HG03039 (cell line): ENCODE measurements around the gene LCMT2.

Experiments used
- ATAC-seq: cut with Tn5 transposase; IDR thresholded peaks from one replicate; pipeline ENCODE4 v1.9.1; 2021; ENCODE audit warnings: mild to moderate bottlenecking, moderate library complexity; ENCODE audit not compliant: unreplicated experiment

Gene LCMT2, protein sequence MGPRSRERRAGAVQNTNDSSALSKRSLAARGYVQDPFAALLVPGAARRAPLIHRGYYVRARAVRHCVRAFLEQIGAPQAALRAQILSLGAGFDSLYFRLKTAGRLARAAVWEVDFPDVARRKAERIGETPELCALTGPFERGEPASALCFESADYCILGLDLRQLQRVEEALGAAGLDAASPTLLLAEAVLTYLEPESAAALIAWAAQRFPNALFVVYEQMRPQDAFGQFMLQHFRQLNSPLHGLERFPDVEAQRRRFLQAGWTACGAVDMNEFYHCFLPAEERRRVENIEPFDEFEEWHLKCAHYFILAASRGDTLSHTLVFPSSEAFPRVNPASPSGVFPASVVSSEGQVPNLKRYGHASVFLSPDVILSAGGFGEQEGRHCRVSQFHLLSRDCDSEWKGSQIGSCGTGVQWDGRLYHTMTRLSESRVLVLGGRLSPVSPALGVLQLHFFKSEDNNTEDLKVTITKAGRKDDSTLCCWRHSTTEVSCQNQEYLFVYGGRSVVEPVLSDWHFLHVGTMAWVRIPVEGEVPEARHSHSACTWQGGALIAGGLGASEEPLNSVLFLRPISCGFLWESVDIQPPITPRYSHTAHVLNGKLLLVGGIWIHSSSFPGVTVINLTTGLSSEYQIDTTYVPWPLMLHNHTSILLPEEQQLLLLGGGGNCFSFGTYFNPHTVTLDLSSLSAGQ

DNA sequence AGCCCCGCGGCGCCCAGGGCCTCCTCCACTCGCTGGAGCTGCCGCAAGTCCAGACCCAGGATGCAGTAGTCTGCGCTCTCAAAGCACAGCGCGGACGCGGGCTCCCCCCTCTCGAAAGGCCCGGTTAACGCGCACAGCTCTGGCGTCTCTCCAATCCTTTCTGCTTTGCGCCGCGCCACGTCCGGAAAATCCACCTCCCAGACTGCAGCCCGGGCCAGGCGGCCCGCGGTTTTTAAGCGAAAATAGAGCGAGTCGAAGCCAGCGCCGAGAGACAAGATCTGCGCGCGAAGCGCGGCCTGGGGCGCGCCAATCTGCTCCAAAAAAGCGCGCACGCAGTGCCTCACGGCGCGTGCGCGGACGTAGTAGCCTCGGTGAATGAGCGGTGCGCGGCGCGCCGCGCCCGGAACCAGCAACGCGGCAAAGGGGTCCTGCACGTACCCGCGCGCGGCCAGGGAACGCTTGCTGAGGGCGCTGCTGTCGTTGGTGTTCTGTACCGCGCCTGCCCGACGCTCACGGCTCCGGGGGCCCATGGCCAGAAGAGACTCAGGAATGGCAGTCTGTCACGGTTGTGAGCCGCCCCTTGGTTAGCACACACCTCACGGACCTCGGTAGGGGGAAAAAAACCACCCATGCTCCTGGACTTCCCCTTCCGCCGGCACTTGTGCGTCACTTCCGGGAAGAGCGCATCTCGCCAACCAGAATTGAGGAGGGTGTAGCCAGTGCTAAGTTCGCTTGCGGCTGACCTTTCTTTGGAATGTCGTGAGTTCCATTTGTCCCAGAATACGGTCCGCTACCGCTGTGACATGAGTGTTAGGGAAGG lies at the start of gene LCMT2:
Gene LCMT2 (minus strand): TSS at position 614 of the 820 bp plus-strand sequence. CDS start 84 bp downstream, at position 530.
- ATAC-seq = peak; percentile 71

DNA sequence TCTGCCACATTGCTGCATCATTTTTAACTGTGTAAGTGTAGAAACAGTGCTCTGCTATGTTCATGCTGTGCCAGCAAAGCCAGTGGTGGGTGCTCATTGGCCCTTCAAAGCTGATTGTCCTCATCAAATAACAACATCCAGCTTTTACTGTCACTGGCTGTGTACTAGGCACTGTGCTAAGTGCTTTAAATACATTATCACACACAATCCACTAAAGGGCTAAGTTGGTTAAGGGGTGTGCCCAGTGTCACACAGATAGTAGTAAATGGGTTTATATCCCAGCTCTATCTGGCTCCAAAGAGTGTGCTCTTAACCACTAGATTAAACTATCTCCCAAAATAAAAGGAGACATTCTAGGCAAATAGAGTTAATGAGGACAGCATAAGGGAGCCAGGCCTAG lies 48.2 kb upstream of the LCMT2 start:
- ATAC-seq = no peak

DNA sequence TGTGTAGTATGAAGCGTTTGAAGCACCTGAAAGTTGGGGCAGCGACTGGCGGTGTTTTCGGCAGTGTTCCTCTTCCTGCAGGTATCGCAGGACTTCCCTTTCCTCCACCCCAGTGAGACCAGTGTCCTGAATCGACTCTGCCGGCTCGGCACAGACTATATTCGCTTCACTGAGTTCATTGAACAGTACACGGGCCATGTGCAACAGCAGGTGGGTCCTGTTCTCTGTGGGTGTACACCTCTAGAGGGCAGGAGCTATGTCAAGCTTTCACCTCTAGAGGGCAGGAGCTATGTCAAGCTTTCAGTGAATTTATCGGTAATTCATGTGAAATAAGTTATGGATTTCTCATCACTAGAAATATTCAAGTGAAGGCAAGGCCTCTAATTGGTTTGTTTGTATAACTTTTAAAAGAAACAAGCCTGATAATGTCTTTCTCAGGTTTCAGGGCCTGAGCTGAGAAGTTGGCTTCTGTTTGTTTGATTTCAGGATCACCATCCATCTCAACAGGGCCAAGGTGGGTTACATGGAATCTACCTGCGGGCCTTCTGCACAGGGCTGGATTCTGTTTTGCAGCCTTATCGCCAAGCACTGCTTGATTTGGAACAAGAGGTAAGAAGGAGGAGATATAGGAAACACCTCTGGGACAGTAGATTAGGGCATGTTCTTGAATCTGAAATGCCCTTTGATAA lies 45.8 kb upstream of the LCMT2 start:
- ATAC-seq = no peak

DNA sequence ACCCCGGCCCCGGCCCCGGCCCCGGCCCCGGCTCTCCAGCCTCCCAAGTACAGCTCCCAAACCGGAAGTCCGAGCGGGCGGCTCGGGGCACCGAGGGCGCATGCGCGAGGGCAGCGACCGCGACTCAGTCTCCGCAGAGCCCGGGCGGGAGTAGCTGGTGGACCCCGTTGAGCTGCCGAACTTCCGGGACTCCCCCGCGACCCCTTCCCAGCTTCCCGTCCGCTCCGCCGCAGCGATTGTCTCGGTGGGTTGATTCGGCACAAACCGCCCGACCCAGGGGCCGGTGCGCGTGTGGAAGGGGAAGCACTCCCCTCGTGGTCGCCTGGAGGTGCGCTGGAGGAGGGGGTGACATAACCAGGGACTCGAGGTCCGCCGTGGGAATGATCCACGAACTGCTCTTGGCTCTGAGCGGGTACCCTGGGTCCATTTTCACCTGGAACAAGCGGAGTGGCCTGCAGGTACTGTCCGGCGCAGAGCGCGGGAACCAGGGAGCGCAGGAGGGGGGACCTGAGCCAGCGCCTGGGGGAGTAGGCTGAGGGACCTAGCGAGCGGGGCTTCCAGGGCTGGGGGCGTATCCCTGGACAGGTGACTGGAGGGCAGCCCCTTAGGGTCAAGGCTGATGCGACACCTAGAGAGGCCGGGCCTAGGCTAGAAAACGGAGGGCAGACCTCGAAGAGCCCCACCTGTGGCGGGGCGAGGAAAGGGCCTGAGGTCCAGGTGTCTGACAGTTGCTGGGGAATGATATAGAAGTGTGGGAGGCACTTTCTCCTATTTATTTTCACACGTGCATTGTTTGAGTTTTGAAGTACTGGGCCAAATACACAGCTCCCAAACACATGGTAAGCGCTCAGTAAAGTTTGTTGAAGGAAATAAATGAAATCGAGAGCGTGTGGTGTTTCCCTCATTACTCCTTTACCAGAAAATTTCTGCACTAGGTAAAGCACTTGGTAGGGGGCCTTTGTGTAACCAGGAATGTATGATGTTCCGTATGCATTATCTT lies 40.9 kb upstream of the LCMT2 start, which contains the start of the genes TUBGCP4 and ZSCAN29:
Gene TUBGCP4 (plus strand): TSS at position 127 of the 1,000 bp plus-strand sequence. CDS start 254 bp downstream, at position 381.
Gene ZSCAN29 (minus strand): TSS at position 69 of the 1,000 bp plus-strand sequence. CDS start 1,130 bp downstream, outside the sequence.
- ATAC-seq = peak; percentile 74

DNA sequence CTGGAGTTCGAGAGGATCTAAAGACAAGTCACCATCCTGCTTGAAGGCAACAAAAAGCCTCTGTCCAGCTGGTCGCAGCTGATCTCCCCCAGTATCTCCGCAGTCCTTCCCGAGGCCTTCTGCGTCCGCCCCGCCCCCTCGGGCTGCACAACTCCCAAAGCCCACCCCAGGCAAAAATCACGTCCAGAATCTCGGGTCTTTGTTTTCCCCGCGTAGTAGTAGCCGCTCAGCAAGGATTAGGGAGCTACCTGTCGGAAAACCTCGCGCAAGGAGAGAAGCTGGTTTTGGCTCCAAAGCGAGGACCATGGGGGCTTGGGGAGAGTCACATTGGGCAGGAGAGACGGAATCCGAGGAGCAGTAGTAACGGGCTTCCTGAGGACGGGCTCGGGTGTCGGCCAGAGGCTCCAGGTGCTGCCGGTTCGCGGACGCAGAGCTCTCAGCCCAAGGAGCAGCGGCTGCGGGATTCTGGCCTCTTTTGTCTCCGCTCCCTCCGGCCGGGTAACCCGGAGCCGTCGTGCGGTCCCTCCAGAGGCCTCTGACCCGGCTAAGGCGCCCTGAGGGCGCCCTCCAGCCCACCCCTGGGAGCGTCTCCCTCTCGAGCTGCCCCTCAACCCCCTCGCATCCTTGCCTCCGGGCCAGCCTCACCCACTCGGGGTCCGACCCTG lies 40.1 kb upstream of the LCMT2 start:
- peak; percentile 14 for ATAC-seq

DNA sequence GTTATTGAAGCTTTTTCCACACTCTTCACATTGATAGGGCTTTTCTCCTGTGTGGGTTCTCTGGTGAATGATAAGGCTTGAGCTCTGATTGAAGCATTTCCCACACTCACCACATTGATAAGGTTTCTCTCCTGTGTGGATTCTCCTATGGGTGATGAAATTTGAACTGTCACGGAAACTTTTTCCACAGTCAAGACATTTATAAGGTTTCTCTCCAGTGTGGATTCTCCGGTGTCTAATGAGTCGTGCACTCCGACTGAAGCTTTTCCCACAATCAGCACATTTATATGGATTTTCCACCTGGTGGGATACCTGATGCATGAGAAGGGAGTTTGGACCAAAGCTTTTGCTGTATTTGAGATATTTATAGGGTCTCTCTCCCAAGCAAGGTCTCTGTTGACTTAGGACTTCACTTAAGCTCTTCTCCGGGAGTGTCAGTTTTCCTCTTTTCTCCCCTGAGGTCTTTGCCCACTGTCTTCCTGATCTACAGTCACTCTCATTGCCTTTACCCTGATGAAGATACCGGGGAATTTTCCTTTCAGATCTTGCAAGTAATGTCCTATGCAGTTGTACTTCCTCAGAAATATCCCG lies 31.0 kb upstream of the LCMT2 start:
- no peak for ATAC-seq

DNA sequence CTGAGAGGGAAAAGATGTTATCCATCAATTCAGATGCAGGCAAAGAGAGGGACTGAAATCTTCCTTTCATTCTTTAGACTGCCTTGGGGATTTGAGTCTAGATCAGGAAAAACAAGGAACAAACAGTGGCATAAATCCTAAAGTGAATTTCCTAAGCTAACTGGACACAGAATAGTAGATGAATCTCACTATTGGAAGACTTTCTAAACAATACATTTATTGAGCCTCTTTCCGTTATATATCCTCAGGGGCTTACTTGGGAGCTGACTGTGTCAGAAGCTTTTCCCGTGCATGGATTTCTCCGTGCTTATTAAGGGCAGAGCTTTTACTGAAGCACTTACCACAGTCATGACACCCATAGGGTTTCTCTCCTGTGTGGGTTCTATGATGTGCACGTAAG lies 30.4 kb upstream of the LCMT2 start:
- ATAC-seq = no peak

DNA sequence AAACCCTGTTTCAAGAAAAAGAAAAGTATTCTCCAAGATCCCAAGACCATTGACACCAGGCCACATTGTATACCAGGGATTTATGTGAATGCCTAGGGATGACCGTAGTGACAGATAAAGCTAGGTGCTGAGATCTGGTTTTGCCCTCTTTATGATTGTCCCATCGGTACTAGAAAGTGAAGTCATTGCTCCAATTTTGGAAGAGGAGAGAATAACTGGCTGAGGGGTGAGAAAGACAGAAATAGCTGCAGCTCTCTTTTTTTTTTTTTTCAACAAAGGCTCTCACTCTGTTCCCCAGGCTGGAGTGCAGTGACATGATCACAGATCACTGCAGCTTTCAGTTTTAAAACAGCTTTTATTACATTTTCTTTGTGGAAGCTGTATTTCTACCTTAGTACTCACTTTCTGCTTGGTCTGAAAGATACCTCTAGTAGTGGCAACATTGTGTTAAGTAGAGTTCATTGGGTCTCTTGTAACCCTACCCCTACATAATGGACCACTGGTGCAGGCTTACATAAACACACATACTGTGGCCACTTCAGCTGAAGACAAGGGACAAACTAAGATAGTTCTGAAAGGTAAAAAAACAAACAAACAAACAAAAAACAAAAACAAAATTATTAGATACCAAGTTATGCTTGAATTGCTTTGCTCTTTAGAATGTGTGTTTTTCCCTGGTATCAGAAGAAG lies 22.5 kb upstream of the LCMT2 start:
- ATAC-seq = no peak

DNA sequence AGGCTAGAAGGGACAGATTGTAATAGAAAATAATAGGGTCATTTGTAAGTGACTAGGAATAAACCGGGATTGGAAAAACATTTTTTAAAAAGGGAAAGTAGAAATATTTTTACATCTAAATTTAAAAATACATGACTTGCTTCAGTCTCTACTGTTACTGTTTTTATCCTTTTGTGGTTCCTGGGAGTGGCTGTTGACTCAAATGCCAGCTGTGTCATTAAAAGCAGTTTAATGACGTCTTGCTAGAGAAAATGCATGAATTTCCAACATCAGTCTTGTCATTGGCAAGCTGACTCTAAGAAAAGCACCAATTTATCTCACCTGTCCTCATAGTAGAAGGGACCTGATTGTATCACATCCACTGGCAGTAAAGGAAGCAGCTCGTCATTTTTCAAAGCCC lies 16.7 kb upstream of the LCMT2 start:
- ATAC-seq = no peak

DNA sequence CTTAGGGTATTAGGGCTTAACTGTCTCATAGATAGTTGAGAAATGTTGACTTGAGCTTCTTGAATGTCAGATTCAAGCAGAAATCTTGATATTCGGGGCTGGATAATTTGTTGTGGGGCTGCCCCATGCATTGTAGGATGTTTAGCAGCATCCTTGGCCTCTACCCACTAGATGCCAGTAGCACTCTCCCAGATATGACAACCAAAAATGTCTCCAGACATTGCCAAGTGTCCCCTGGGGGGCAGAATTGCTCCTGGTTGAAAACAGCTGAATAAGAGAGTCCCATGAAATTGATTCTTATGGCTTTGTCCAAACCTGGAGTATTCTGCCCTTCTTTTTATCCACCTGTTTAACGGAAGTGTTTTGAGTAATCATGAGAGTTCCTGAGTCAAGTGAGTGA lies 15.9 kb upstream of the LCMT2 start:
- no peak for ATAC-seq

DNA sequence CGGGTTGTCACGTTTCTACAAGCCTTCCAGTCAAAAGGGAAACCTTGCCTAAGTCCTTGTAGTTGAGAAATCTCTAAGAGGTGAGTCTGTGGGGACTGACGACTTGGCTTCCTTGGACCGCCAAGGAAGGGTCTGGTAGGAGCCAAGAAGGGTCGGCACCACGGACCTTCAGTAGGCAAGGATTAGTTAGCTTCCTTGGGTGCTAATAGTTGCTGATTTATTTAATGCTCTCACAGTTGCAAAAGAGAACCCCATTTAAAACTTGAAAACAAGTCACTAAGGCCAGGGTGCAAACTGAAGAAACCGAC lies 361 bp upstream of the LCMT2 start:
- peak; percentile 20 for ATAC-seq

DNA sequence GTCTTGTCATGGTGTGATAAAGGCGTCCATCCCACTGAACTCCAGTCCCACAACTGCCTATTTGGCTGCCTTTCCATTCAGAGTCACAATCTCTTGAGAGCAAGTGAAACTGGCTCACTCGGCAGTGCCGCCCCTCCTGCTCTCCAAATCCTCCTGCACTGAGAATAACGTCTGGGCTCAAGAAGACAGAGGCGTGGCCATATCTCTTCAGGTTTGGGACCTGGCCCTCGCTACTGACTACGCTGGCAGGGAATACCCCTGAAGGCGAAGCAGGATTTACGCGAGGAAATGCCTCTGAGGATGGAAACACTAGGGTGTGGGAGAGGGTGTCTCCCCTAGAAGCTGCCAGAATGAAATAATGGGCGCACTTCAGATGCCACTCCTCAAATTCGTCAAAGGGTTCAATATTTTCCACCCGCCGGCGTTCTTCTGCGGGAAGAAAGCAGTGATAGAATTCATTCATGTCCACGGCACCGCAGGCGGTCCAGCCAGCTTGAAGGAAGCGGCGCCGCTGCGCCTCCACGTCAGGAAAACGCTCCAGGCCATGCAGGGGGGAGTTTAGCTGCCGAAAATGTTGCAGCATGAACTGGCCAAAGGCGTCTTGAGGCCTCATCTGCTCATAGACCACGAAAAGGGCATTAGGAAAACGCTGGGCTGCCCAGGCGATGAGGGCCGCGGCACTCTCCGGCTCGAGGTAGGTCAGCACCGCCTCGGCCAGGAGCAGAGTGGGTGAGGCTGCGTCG lies 985 bp downstream of the LCMT2 start:
- no peak for ATAC-seq

DNA sequence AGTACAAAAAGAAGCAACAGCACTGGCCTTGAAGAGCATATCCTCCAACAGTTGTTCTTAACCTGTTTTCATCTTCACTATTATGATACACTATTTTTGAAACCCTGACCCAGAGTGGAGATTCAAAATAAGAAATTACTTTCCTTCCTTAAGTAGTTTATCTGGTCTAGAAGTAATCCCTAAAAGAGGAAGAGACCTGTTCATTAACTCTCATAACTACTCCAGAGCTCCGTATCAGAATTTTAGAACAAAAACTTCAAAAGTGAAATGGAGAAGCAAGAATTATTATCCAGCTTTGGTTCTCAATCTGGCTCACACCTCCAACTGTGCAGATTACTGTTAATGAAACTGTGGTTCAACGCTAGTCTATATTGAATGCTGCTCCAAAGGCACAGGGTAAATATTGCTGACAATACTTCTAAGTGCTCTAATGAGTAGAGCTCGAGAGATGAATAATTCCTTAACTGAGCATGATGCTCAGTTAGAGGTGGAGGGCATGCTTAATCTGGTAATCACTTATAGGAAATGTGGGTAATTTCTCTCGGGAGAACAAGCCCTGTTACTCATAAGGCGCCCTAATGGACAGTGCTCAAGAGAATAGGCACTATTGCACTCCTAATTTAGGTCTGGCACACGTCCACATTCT lies 5.2 kb downstream of the LCMT2 start:
- no peak for ATAC-seq

DNA sequence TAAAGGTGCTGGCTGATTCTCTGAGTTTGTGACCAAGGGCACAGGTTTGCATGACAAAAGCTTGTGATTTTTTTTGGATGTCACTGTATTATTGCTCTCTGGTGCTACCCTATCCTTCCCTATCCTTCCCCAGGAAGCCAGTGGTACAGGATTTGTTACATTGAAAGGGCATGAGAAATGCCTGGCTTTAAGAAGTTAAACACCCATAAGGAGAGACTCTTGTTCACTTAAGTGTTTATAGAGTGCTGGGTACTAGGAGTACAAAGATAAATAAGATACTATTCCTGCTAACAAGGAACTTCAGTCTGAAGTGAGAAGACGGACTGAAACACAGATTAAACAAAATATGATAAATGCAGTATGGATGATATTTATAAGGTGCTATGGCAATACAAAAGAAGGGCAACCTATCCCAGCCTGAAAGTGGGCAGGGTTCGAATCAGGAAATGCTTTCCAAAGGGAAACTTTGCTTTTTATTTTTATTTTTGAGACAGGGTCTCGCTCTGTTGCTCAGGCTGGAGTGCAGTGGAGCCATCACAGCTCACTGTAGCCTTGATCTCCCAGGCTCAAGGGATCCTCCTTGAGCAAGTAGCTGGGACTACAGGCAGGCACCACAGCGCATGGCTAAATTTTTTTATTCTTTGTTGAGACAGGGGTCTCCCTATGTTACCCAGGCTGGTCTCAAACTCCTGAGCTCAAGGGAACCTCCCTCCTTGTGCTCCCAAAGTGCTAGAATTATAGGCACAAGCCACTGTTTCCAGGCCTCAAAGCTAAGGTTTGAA lies 11.2 kb downstream of the LCMT2 start:
- no peak for ATAC-seq

DNA sequence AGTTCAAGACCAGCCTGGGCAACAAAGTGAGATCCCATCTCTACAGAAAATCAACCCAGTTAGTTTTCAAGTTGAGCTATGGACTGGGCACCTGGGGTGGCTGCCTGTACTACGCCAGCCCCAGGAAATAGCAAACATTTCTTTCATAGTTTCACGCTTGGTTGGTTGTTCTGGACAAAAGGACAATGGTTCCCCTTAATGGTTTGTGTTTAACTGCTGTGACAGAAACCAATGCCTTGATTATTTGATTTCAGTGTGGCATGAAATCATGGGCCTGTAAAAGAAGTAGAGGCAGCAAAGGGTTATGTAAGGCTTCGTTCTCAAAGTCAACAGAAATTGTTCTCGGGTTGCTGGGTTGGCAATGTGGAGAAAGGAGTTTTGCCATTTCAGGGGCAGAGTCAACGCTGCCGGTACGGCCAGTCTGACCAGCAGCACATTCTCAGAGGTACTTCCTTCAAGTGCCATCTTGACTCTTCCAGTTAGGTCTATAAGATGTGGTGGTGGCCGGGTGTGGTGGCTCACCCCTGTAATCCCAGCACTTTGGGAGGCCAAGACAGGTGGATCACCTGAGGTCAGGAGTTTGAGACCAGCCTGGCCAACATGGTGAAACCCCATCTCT lies 12.7 kb downstream of the LCMT2 start:
- no peak for ATAC-seq

DNA sequence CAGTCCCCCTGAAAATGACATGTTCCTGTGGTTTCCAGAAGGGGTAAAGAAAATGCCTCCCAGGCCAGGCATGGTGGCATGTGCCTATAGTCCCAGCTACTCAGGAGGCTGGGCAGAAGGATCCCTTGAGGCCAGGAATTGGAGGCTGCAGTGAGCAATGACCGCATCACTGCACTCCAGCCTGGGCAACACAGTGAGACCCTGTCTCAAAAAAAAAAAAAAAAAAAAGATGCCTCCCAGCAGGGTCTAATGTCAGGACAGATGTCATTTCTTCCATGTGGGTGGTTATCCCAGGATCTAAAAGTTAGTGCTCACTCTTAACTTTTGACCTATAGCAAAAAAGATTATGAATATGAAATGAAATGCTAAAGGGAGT lies 13.4 kb downstream of the LCMT2 start:
- no peak for ATAC-seq
